GM18507 (cell line): Measurements from ENCODE around the gene HNRNPH2.

Experiments used
- DNase-seq: peaks from one replicate; pipeline ENCODE4 v3.0.0; 2011; ENCODE audit warnings: low read depth; ENCODE audit not compliant: insufficient read length; ENCODE audit errors: extremely low spot score
- FAIRE-seq: peaks from 2 replicates; lab custom pipeline; 2011; peaks lifted over from hg19 to GRCh38; lab: Jason Lieb, UNC

Gene HNRNPH2

DNA sequence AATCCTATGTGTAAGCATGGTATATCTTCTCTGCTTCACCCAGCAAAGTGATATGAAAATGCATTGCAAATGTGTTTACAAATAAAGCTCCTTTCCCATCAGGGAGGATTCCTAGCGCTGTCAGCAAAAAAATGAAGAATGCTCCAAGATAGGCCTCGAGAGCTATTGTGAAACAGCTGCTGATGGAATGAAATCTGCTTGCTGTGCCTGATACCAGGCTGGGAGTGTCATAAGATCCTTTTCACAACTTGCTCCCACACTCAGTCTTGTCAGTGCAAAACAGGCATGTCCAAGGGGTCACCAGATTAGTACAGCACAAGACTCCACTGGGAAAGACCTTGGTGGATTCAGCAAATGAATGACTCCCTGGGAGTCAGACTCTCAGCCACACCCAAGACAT is 34.1 kb downstream of the HNRNPH2 start:
- FAIRE-seq (no peak), DNase-seq (no peak)

GRCh38 chrX:101449279-101449678 is 41.3 kb downstream of the HNRNPH2 start:
- DNase-seq = no peak

GRCh38 chrX:101450085-101450484 is 42.1 kb downstream of the HNRNPH2 start:
- DNase-seq (no peak), FAIRE-seq (no peak)

More at GRCh38 chrX:101449279-101449678, 41.3 kb downstream of the HNRNPH2 start:
- no peak for FAIRE-seq

DNA sequence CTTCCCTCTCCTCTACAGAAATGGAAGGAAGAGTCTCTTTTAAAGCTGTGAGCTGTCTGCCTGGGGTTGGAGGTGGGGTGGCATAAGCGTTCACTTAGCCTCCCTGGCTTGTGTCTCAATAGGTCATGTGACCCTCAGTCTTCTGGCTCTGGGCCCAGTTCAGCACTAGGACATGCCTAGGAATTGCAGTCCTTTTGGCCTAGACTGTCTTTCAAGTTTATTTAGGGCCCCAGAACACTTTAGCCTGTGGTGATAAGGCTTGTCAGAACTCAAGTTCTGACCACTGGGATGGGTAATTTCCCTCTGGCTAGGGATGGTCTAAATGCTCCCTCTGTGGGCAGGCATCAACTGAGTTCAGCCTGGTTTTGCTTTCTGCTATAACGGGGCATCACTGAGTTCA is 42.9 kb downstream of the HNRNPH2 start:
- DNase-seq (no peak), FAIRE-seq (no peak)

GRCh38 chrX:101452056-101452455 is 44.0 kb downstream of the HNRNPH2 start:
- FAIRE-seq (no peak), DNase-seq (no peak)

DNA sequence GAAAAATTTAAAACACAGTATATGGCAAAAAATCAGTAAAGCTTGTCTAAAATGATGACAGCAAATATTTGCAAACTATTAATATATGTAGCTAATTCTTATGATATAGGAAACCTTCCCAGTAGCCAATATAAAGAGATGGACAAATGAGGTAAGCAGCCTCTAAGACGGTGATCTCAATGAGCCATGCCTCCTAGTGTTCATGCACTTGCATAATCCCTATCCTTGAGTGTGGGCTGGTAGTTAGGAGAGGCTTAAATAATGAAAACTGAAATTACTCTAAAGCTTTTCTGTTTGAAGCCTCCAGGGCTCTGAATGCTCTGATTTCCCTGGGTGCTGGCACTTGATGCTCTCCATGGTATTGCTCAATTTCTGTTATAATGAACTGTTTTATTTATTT is 52.6 kb downstream of the HNRNPH2 start:
- FAIRE-seq = no peak

DNA sequence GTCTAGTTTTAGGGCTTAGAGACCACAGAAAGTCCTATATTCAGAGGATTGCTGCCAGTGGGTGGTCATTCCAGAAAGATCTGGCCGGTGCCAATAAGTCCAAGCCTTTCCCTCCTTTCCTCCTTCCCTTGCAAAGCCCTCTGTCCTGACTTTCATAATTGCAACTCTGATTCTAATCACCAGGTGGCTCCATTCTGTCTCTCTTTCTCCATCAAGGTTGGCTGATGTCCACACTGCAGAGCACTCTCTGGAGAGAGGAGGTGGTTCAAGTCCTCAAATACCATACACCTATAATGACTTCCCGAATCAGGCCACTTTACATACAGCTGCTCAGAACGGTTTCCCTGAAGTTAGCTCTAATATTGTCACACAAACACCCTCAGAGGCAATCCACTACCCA is 54.9 kb downstream of the HNRNPH2 start:
- peak; percentile 81 for FAIRE-seq

More for the DNA sequence above, 52.6 kb downstream of the HNRNPH2 start:
- DNase-seq = no peak

More for the DNA sequence above, 54.9 kb downstream of the HNRNPH2 start:
- no peak for DNase-seq
